ENCODE results near the gene LIF.

LIF gene

DNA sequence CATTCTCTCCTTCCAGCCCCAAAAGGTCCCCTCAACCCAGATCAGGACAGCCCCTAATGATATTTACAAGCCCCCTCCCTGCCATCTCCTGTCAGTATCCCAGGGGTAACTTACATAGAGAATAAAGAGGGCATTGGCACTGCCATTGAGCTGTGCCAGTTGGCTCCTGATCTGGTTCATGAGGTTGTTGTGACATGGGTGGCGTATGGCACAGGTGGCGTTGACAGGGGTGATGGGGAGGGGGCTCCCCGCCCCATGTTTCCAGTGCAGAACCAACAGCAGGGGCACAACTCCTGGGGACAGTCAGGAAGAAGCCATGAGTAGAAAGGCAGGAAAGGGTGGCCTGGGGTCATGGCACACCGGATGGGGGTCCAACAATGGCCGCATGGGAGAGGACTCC is 1.9 kb downstream of the LIF start:
- Histone ChIP-seq H3K4me2 (ENCODE audit: low read depth, low read length, poor library complexity, severe bottlenecking) (no peak overlapping the region), H3K9me2 (replicated peaks; ENCODE audit: low read depth, low read length) (no peaks in the 10 kb centered on the region), H3K9me3 (ENCODE audit: insufficient read depth, low read depth, low read length) (no peaks in the 10 kb centered on the region), H3F3A (ENCODE audit: low read depth) (no peaks in the 10 kb centered on the region), H3K79me2 (ENCODE audit: insufficient read depth, low read length) (no peaks in the 10 kb centered on the region), H3K36me3 (ENCODE audit: insufficient read depth, low read length) (no peaks in the 10 kb centered on the region), H4K20me1 (ENCODE audit: insufficient read depth, low read length, poor library complexity, severe bottlenecking) (no peaks in the 10 kb centered on the region), H3K27me3 (ENCODE audit: insufficient read depth, low read length, poor library complexity, severe bottlenecking) (no peaks in the 10 kb centered on the region), H2AFZ (ENCODE audit: low read length) (no peak overlapping the region), H3K9ac (ENCODE audit: low read depth, low read length, poor library complexity, severe bottlenecking) (no peak overlapping the region), H3K4me1 (ENCODE audit: insufficient read depth, low read length, poor library complexity, severe bottlenecking) (peaks cover 20% of the 10 kb centered on the region), H3K4me3 (ENCODE audit: low read length, poor library complexity, severe bottlenecking) (no peak overlapping the region)
- TF ChIP-seq EZH2phosphoT487 (IDR thresholded peaks at IDR 0.05; ENCODE audit: borderline replicate concordance) = no peak
- TF ChIP-seq, protein P1, sequence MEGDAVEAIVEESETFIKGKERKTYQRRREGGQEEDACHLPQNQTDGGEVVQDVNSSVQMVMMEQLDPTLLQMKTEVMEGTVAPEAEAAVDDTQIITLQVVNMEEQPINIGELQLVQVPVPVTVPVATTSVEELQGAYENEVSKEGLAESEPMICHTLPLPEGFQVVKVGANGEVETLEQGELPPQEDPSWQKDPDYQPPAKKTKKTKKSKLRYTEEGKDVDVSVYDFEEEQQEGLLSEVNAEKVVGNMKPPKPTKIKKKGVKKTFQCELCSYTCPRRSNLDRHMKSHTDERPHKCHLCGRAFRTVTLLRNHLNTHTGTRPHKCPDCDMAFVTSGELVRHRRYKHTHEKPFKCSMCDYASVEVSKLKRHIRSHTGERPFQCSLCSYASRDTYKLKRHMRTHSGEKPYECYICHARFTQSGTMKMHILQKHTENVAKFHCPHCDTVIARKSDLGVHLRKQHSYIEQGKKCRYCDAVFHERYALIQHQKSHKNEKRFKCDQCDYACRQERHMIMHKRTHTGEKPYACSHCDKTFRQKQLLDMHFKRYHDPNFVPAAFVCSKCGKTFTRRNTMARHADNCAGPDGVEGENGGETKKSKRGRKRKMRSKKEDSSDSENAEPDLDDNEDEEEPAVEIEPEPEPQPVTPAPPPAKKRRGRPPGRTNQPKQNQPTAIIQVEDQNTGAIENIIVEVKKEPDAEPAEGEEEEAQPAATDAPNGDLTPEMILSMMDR (conservative IDR thresholded peaks at IDR 0.05; ENCODE audit: low read length) = no peak

DNA sequence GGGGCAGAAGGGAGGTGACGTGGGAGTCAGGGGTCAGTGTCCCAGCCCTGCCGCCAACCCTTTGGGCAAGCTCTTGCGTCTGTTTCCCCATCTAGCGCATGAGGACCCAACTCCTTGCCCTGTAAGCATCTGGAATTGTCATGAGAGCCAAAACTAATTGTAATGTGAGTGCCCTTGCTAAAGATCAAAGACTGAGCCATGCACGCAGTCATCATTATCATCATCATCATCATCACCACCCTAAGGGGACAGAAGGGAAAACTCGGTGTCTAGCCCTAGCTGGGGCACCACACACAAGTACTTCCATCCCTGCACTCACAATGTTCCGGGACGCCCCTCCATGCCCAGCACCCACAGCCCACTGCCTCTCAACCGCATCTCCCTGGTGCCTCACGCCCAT is 2.5 kb downstream of the LIF start:
- Histone ChIP-seq H3K4me2 (ENCODE audit: low read depth, low read length, poor library complexity, severe bottlenecking) (no peak overlapping the region), H3K36me3 (ENCODE audit: insufficient read depth, low read length) (no peaks in the 10 kb centered on the region), H3K4me3 (ENCODE audit: low read length, poor library complexity, severe bottlenecking) (no peak overlapping the region), H3K9ac (ENCODE audit: low read depth, low read length, poor library complexity, severe bottlenecking) (no peak overlapping the region), H3F3A (ENCODE audit: low read depth) (no peaks in the 10 kb centered on the region), H4K20me1 (ENCODE audit: insufficient read depth, low read length, poor library complexity, severe bottlenecking) (no peaks in the 10 kb centered on the region), H3K27me3 (ENCODE audit: insufficient read depth, low read length, poor library complexity, severe bottlenecking) (no peaks in the 10 kb centered on the region), H3K4me1 (ENCODE audit: insufficient read depth, low read length, poor library complexity, severe bottlenecking) (peaks cover 20% of the 10 kb centered on the region), H3K9me3 (ENCODE audit: insufficient read depth, low read depth, low read length) (no peaks in the 10 kb centered on the region), H3K79me2 (ENCODE audit: insufficient read depth, low read length) (no peaks in the 10 kb centered on the region), H3K9me2 (replicated peaks; ENCODE audit: low read depth, low read length) (no peaks in the 10 kb centered on the region), H2AFZ (ENCODE audit: low read length) (no peak overlapping the region)
- TF ChIP-seq EZH2phosphoT487 (IDR thresholded peaks at IDR 0.05; ENCODE audit: borderline replicate concordance) = no peak
- TF ChIP-seq, protein P1 (conservative IDR thresholded peaks at IDR 0.05; ENCODE audit: low read length) = no peak

DNA sequence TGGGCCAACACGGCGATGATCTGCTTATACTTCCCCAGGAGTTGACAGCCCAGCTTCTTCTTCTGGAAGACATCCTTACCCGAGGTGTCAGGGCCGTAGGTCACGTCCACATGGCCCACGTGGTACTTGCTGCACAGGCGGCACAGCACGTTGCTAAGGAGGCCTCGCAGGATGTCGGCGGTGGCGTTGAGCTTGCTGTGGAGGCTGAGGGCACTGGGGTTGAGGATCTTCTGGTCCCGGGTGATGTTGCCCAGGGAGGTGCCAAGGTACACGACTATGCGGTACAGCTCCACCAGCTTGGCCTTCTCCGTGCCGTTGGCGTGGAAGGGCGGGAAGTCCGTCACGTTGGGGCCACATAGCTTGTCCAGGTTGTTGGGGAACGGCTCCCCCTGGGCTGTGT is 2.9 kb downstream of the LIF start:
- no peak for TF ChIP-seq EZH2phosphoT487 (IDR thresholded peaks at IDR 0.05; ENCODE audit: borderline replicate concordance)
- TF ChIP-seq, protein P1 (conservative IDR thresholded peaks at IDR 0.05; ENCODE audit: low read length) = no peak
- Histone ChIP-seq H3K4me3 (ENCODE audit: low read length, poor library complexity, severe bottlenecking) (no peak overlapping the region), H3K4me1 (ENCODE audit: insufficient read depth, low read length, poor library complexity, severe bottlenecking) (peaks cover 17% of the 10 kb centered on the region), H4K20me1 (ENCODE audit: insufficient read depth, low read length, poor library complexity, severe bottlenecking) (no peaks in the 10 kb centered on the region), H2AFZ (ENCODE audit: low read length) (no peak overlapping the region), H3K9me3 (ENCODE audit: insufficient read depth, low read depth, low read length) (no peaks in the 10 kb centered on the region), H3K27me3 (ENCODE audit: insufficient read depth, low read length, poor library complexity, severe bottlenecking) (no peaks in the 10 kb centered on the region), H3F3A (ENCODE audit: low read depth) (no peaks in the 10 kb centered on the region), H3K79me2 (ENCODE audit: insufficient read depth, low read length) (no peaks in the 10 kb centered on the region), H3K36me3 (ENCODE audit: insufficient read depth, low read length) (no peaks in the 10 kb centered on the region), H3K9me2 (replicated peaks; ENCODE audit: low read depth, low read length) (no peaks in the 10 kb centered on the region), H3K4me2 (ENCODE audit: low read depth, low read length, poor library complexity, severe bottlenecking) (no peak overlapping the region), H3K9ac (ENCODE audit: low read depth, low read length, poor library complexity, severe bottlenecking) (no peak overlapping the region)
